Inflammatory macrophage treated with lipopolysaccharide for 4 hours (primary cell): ENCODE data around the gene RGS18.
A peak's percentile ranks its signal among the peaks of the same experiment; 100 is the strongest.
"Not testable (repeated sequence)": the region's sequence is repeated elsewhere in the genome, so short reads cannot be mapped to it uniquely, and the experiment has no call there.

Experiments
- DNase-seq: peaks from one replicate; pipeline ENCODE4 v3.0.0-alpha.2; 2020

RGS18 gene

GRCh38 chr1:192158181-192158580 lies at the start of gene RGS18:
TSS of gene RGS18 (plus strand) at chr1:192158462. CDS start at chr1:192158638, 176 bp downstream.
- DNase-seq = peak; percentile 98

- no peak for DNase-seq
These were observed 48.7 kb upstream of the RGS18 start for GRCh38 chr1:192109576-192109975.

- DNase-seq = no peak
These were observed 43.3 kb upstream of the RGS18 start for GRCh38 chr1:192115000-192115399.

- DNase-seq = no peak
These were observed 39.3 kb upstream of the RGS18 start for GRCh38 chr1:192118881-192119405.

- no peak for DNase-seq
These were observed 38.6 kb upstream of the RGS18 start for GRCh38 chr1:192119701-192120100.

- no peak for DNase-seq
These were observed 35.6 kb upstream of the RGS18 start for GRCh38 chr1:192122668-192123067.

- no peak for DNase-seq
These were observed 35.0 kb upstream of the RGS18 start for GRCh38 chr1:192123212-192123611.

- no peak for DNase-seq
These were observed 32.1 kb upstream of the RGS18 start for GRCh38 chr1:192126030-192126619.

- no peak for DNase-seq
These were observed 28.1 kb upstream of the RGS18 start for GRCh38 chr1:192130175-192130574.

- DNase-seq = not testable (repeated sequence)
These were observed 27.4 kb upstream of the RGS18 start for GRCh38 chr1:192130865-192131264.

GRCh38 chr1:192131914-192132313 lies 26.3 kb upstream of the RGS18 start:
- DNase-seq = no peak

GRCh38 chr1:192133350-192133926 lies 24.8 kb upstream of the RGS18 start:
- DNase-seq = no peak

- DNase-seq = no peak
These were observed 17.9 kb upstream of the RGS18 start for GRCh38 chr1:192140382-192140781.

GRCh38 chr1:192147221-192147620 lies 11.0 kb upstream of the RGS18 start:
- no peak for DNase-seq

GRCh38 chr1:192147696-192148095 lies 10.6 kb upstream of the RGS18 start:
- no peak for DNase-seq

- no peak for DNase-seq
These were observed 7.1 kb upstream of the RGS18 start for GRCh38 chr1:192151176-192151575.

- no peak for DNase-seq
These were observed 5.0 kb upstream of the RGS18 start for GRCh38 chr1:192153276-192153675.

- no peak for DNase-seq
These were observed 1.2 kb upstream of the RGS18 start for GRCh38 chr1:192157067-192157466.

GRCh38 chr1:192159014-192159413 lies 752 bp downstream of the RGS18 start:
- peak; percentile 36 for DNase-seq

- peak; percentile 49 for DNase-seq
These were observed 1.5 kb downstream of the RGS18 start for GRCh38 chr1:192159781-192160180.

- DNase-seq = peak; percentile 13
These were observed 1.9 kb downstream of the RGS18 start for GRCh38 chr1:192160196-192160595.

- peak; percentile 53 for DNase-seq
These were observed 3.7 kb downstream of the RGS18 start for GRCh38 chr1:192161976-192162375.

- DNase-seq = peak; percentile 38
These were observed 4.1 kb downstream of the RGS18 start for GRCh38 chr1:192162376-192162775.

GRCh38 chr1:192165002-192165401 lies 6.7 kb downstream of the RGS18 start:
- not testable (repeated sequence) for DNase-seq

GRCh38 chr1:192167011-192167410 lies 8.7 kb downstream of the RGS18 start:
- peak; percentile 29 for DNase-seq
